COLO829 (cell line): ENCODE measurements around the gene PUSL1.
A peak's percentile ranks its signal among the peaks of the same experiment; 100 is the strongest.

Experiments used
- DNase-seq: peaks from one replicate; pipeline ENCODE4 v3.0.0; 2012; ENCODE audit warnings: low spot score

PUSL1 gene

GRCh38 chr1:1354271-1355247, 46.2 kb downstream of the PUSL1 start:
- DNase-seq, result no peak

GRCh38 chr1:1355416-1355815, 47.0 kb downstream of the PUSL1 start:
- DNase-seq, result no peak

GRCh38 chr1:1356166-1356795, 47.9 kb downstream of the PUSL1 start:
- DNase-seq, result no peak

GRCh38 chr1:1356796-1357401, 48.5 kb downstream of the PUSL1 start:
- DNase-seq, result no peak

GRCh38 chr1:1357871-1358432, 49.6 kb downstream of the PUSL1 start:
- no peak for DNase-seq

GRCh38 chr1:1358433-1359271, 50.3 kb downstream of the PUSL1 start, which contains the start of gene MXRA8:
Gene MXRA8, minus strand, starts transcription at chr1:1358555. Its CDS starts 51 bp downstream, at chr1:1358504.
- no peak for DNase-seq

GRCh38 chr1:1359308-1359663, 50.9 kb downstream of the PUSL1 start:
- DNase-seq, result no peak

GRCh38 chr1:1359664-1360468, 51.5 kb downstream of the PUSL1 start:
- DNase-seq, result no peak

GRCh38 chr1:1360506-1361169, 52.2 kb downstream of the PUSL1 start:
- peak; percentile 36 for DNase-seq
